DND-41 (cell line): ENCODE measurements around the gene ATAD2B.

Experiments
- EZH2 ChIP-seq: IDR thresholded peaks from 3 replicates; pipeline ENCODE4 v1.6.1; 2012; ENCODE audit warnings: borderline replicate concordance, low read depth, mild to moderate bottlenecking, moderate library complexity, low read length, inconsistent platforms; ENCODE audit not compliant: severe bottlenecking
- TF ChIP-seq, protein P1 (sequence below): IDR thresholded peaks from 2 replicates; pipeline ENCODE4 v1.5.1; 2012; ENCODE audit warnings: borderline replicate concordance, low read length, moderate library complexity, mild to moderate bottlenecking; ENCODE audit not compliant: poor library complexity, severe bottlenecking; ENCODE audit errors: extremely low read depth

DNA sequence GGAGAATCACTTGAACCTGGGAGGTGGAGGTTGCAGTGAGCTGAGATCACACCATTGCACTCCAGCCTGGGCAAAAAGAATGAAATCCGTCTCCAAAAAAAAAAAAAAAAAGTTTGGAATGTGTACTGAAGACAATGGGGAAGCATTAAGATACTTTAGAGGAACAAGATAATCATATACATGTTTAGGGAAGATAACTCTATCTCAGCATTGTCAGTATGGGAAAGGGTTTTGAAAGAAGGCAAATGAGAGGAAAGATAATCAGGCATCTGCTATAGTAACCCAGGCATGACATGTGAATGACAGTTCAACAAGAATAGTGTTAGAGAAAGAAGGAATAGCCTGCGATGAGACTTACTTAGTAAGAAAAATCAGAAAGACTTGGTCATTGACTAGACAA is 112.0 kb downstream of the ATAD2B start:
- TF ChIP-seq, protein P1, sequence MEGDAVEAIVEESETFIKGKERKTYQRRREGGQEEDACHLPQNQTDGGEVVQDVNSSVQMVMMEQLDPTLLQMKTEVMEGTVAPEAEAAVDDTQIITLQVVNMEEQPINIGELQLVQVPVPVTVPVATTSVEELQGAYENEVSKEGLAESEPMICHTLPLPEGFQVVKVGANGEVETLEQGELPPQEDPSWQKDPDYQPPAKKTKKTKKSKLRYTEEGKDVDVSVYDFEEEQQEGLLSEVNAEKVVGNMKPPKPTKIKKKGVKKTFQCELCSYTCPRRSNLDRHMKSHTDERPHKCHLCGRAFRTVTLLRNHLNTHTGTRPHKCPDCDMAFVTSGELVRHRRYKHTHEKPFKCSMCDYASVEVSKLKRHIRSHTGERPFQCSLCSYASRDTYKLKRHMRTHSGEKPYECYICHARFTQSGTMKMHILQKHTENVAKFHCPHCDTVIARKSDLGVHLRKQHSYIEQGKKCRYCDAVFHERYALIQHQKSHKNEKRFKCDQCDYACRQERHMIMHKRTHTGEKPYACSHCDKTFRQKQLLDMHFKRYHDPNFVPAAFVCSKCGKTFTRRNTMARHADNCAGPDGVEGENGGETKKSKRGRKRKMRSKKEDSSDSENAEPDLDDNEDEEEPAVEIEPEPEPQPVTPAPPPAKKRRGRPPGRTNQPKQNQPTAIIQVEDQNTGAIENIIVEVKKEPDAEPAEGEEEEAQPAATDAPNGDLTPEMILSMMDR: no peak
- no peak for TF ChIP-seq EZH2
